AG10803 (cell line): ENCODE results near the gene GHRL.

ENCODE experiments used
- DNase-seq: peaks from one replicate; pipeline ENCODE4 v3.0.0; 2010; ENCODE audit warnings: low read depth
- H3K4me3 ChIP-seq: 2 replicates; pipeline ENCODE4 v1.5.1; 2011; ENCODE audit warnings: mild to moderate bottlenecking, low read length, control low read depth
- TF ChIP-seq, protein P1 (sequence below): conservative IDR thresholded peaks from 2 replicates; pipeline ENCODE4 v1.5.1; 2011; ENCODE audit warnings: mild to moderate bottlenecking, low read length, control low read depth, inconsistent platforms

GHRL gene

DNA sequence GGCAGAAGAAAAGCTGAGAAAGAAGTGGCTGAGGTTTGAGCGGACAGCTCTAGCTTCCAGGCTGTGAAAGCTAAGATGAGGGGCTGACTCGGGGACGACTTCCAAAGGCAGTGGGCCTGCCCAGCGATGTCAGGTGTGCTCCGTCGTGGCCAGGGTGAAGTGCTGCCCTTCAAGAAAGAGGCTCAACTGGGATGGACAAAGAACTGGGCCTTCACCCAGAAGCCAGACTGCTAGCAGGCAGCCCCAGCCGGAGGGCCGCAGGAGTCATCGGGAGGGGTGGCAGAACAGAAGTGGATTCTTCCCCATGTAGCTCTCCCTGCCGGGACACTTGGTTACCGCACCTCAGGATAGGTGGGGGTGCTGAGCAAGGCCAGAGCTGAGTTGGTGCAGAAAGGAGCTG lies 41.3 kb upstream of the GHRL start:
- no peak overlapping the region for H3K4me3 ChIP-seq
- no peak for DNase-seq
- TF ChIP-seq, protein P1, sequence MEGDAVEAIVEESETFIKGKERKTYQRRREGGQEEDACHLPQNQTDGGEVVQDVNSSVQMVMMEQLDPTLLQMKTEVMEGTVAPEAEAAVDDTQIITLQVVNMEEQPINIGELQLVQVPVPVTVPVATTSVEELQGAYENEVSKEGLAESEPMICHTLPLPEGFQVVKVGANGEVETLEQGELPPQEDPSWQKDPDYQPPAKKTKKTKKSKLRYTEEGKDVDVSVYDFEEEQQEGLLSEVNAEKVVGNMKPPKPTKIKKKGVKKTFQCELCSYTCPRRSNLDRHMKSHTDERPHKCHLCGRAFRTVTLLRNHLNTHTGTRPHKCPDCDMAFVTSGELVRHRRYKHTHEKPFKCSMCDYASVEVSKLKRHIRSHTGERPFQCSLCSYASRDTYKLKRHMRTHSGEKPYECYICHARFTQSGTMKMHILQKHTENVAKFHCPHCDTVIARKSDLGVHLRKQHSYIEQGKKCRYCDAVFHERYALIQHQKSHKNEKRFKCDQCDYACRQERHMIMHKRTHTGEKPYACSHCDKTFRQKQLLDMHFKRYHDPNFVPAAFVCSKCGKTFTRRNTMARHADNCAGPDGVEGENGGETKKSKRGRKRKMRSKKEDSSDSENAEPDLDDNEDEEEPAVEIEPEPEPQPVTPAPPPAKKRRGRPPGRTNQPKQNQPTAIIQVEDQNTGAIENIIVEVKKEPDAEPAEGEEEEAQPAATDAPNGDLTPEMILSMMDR: no peak

DNA sequence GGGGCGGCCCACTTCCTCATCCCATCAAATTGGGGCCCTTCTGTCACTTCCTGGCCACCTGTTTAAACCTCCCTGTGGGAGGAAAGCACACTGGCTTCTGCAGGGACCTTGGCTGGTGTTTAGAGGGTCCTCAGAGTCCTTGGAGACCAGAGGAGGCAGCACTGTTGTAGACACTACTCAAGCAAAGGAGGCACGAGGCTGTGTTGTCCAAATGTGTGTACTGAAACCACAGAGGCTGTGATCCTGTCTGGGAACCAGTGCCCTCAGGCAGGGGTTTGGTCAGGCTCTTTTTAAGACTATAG lies 40.6 kb upstream of the GHRL start:
- no peak for DNase-seq
- H3K4me3 ChIP-seq: no peak overlapping the region
- TF ChIP-seq, protein P1: no peak

DNA sequence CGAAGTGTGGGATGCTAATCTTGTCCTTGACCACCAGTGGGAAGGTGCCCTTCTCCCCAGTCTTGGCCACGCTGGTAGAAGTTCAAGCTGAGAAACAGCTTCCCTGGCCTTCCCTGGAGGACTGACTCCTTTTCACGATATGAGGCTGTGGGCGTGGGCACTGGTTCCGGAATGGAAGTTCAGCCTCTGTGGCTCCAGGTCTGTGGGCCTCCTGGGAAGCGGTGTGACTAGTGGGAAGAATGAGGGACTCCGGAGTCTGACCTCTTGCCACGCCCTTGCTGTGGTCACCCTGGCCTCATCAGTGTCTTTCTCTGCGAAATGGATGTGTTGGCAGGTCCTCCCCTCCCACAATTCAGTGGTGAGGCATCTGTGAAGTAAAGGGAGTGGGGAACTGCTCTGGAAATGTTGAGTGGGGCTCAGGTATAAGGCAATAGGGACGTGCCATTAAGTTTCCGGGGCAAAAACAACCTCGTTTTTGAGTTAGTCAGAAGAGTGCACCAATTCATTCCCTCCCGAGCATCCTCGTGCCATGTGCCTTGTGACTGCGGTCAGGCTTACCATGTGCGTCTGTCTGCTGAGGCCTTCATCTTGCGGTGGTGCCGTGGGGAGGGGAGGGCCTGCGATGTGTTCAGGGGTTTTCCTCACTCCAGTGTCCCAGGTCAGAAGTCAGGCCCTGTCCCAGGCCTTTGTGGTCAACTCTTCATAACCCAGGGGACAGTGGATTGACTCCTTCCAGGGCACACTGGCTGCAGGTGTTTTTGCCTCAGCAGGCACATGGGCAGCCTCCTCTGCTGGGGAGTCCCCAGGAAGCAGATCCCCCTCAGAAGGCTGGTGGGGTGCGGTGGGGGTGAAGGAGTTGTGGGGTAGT lies 40.0 kb upstream of the GHRL start:
- TF ChIP-seq, protein P1: no peak
- DNase-seq: no peak
- H3K4me3 ChIP-seq: no peak overlapping the region

GRCh38 chr3:10331320-10331719 lies 38.6 kb upstream of the GHRL start:
- DNase-seq: no peak
- TF ChIP-seq, protein P1: no peak
- no peak overlapping the region for H3K4me3 ChIP-seq

DNA sequence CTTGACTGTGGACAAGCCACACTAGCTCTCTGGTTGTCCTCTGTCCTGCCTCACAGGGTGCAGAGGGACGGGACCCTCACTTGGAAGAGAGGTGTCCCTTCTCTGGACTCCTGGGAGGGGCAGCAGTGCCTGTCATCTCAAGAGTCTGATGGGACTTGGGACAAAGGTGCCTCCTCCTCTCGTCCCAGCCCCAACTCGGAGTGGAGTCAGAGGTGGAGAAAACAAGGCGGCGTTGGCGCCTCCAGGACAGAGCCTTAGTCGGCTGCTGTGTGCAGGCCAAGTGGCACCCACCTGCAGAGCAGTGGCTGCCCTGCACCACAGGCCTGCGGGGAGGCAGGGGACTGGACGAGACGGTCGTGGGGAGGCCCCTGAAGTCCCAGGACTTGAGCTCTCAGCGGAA lies 37.6 kb upstream of the GHRL start:
- no peak for DNase-seq
- TF ChIP-seq, protein P1: no peak
- no peak overlapping the region for H3K4me3 ChIP-seq

DNA sequence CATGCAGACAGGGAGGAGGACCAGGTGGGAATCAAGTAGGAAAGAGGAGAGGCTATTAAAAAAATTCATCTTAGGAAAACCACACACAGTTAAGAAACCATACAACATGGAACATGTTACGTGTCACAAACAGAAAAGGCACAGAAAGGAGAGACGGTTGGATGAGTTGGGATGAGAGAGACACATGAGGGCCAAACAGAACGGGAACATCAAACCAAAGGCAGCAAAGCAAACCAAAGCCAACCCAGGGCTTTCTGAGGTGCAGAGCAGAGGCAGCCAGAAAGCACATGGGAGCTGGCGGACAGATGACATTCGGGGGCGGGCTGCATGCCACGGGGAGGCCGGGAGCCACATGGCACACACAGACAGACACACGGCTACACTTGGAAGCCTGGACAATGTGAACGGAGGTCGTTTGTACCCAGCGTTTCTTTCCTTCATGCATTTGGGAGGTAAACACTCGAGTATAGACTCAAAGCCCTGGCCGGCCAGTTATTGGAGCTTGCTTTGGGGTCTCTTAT lies 36.8 kb upstream of the GHRL start:
- no peak overlapping the region for H3K4me3 ChIP-seq
- no peak for DNase-seq
- TF ChIP-seq, protein P1: no peak

- TF ChIP-seq, protein P1: no peak
- no peak overlapping the region for H3K4me3 ChIP-seq
- no peak for DNase-seq
Observed at GRCh38 chr3:10328460-10329071, 35.8 kb upstream of the GHRL start.
